Karpas-422 (cell line): ENCODE data around the gene GALNT3. TPM values are rescaled to one million over a fixed set of nuclear protein-coding genes. Genes with fewer than 3 reads are reported as not detected.

Experiments
- DNase-seq: peaks from one replicate; pipeline ENCODE4 v3.0.0-alpha.2; 2015
- H2AFZ ChIP-seq: fragments of 200-600 bp; sonication (generic); 2 replicates; pipeline ENCODE4 v1.6.1; 2014; ENCODE audit warnings: antibody characterized with exemption, low read length, mixed read lengths
- H3K27ac ChIP-seq: fragments of 200-600 bp; sonication (generic); 2 replicates; pipeline ENCODE4 v1.5.1; 2014; ENCODE audit warnings: mild to moderate bottlenecking, low read length, moderate library complexity
- H3K27me3 ChIP-seq: fragments of 200-600 bp; sonication (generic); 2 replicates; pipeline ENCODE4 v1.6.1; 2014; ENCODE audit warnings: low read length, mixed read lengths
- H3K36me3 ChIP-seq: fragments of 200-600 bp; sonication (generic); 2 replicates; pipeline ENCODE4 v1.6.1; 2014; ENCODE audit warnings: low read length, mixed read lengths; ENCODE audit not compliant: insufficient read depth
- H3K4me1 ChIP-seq: fragments of 200-600 bp; sonication (generic); 2 replicates; pipeline ENCODE4 v1.6.1; 2014; ENCODE audit warnings: mild to moderate bottlenecking, low read length, mixed read lengths
- H3K4me2 ChIP-seq: fragments of 200-600 bp; sonication (generic); 2 replicates; pipeline ENCODE4 v1.6.1; 2014; ENCODE audit warnings: low read length, low read depth, mild to moderate bottlenecking; ENCODE audit not compliant: poor library complexity, severe bottlenecking
- H3K4me3 ChIP-seq: fragments of 200-600 bp; sonication (generic); 2 replicates; pipeline ENCODE4 v1.5.1; 2014; ENCODE audit warnings: mild to moderate bottlenecking, antibody characterized with exemption, low read length, mixed read lengths
- H3K79me2 ChIP-seq: fragments of 200-600 bp; sonication (generic); 2 replicates; pipeline ENCODE4 v1.6.1; 2014; ENCODE audit warnings: mild to moderate bottlenecking, low read length, mixed read lengths
- H3K9ac ChIP-seq: fragments of 200-600 bp; sonication (generic); 2 replicates; pipeline ENCODE4 v1.6.0; 2014; ENCODE audit warnings: low read length
- H3K9me2 ChIP-seq: fragments of 200-600 bp; sonication (generic), shearing (Covaris generic); replicated peaks from 2 replicates; pipeline ENCODE4 v1.6.0; 2014; ENCODE audit warnings: mild to moderate bottlenecking, low read length, moderate library complexity; ENCODE audit not compliant: insufficient read depth
- H3K9me3 ChIP-seq: fragments of 300-700, 200-600 bp; sonication (generic); 2 replicates; pipeline ENCODE4 v1.6.1; 2014; ENCODE audit warnings: low read length, mixed read lengths
- H4K20me1 ChIP-seq: fragments of 200-600 bp; sonication (generic); 2 replicates; pipeline ENCODE4 v1.6.1; 2014; ENCODE audit warnings: mild to moderate bottlenecking, antibody characterized with exemption, low read length, low read depth; ENCODE audit not compliant: insufficient read depth
- total RNA-seq: library from RNA; depleted of rRNA; stranded (reverse); fragments of >200 nt; shearing (Covaris generic); gene quantifications from 2 replicates; pipeline ENCODE4 v1.2.3, GENCODE V29; 2014; ENCODE audit warnings: low replicate concordance

Gene GALNT3
- total RNA-seq, 1 experiment from 2014 or later, result 3.0 TPM

DNA sequence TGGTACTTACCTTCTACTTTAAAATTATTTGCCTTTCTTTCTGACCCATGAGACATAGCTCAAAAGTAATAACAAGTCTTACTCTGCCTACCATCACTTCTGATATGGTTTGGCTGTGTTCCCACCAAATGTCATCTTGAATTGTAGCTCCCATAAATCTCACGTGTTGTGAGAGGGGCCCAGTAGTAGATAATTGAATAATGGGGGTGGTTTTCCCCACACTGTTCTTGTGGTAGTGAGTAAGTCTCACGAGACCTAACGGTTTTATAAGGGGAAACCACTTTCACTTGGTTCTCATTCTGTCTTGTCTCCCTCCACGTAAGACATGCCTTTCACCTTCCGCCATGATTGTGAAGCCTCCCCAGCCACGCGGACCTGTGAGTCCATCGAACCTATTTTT, 47.5 kb downstream of the GALNT3 start:
- H3K9ac ChIP-seq, result no peak overlapping the region
- no peaks in the 10 kb centered on the region for H4K20me1 ChIP-seq
- no peak overlapping the region for H2AFZ ChIP-seq
- no peaks in the 10 kb centered on the region for H3K27me3 ChIP-seq
- no peaks in the 10 kb centered on the region for H3K9me2 ChIP-seq
- no peak for DNase-seq
- no peak overlapping the region for H3K4me2 ChIP-seq
- H3K9me3 ChIP-seq, result no peaks in the 10 kb centered on the region
- H3K27ac ChIP-seq, result no peak overlapping the region
- H3K79me2 ChIP-seq, result no peaks in the 10 kb centered on the region
- no peak overlapping the region for H3K4me3 ChIP-seq
- no peaks in the 10 kb centered on the region for H3K36me3 ChIP-seq
- peaks cover 12% of the 10 kb centered on the region for H3K4me1 ChIP-seq

- Histone ChIP-seq H3K4me2 (no peak overlapping the region), H3K4me1 (peaks cover 12% of the 10 kb centered on the region), H3K27ac (no peak overlapping the region), H3K9me2 (no peaks in the 10 kb centered on the region), H3K4me3 (no peak overlapping the region), H3K27me3 (no peaks in the 10 kb centered on the region), H3K9me3 (no peaks in the 10 kb centered on the region), H3K79me2 (no peaks in the 10 kb centered on the region), H3K9ac (no peak overlapping the region), H4K20me1 (no peaks in the 10 kb centered on the region), H2AFZ (no peak overlapping the region), H3K36me3 (no peaks in the 10 kb centered on the region)
- DNase-seq, result no peak
Measured at GRCh38 chr2:165745916-165746315, 48.1 kb downstream of the GALNT3 start.

GRCh38 chr2:165743442-165743841, 50.6 kb downstream of the GALNT3 start:
- Histone ChIP-seq H3K27ac (no peak overlapping the region), H3K79me2 (no peaks in the 10 kb centered on the region), H3K4me1 (peaks cover 12% of the 10 kb centered on the region), H3K27me3 (no peaks in the 10 kb centered on the region), H3K9ac (no peak overlapping the region), H3K4me3 (no peak overlapping the region), H3K36me3 (no peaks in the 10 kb centered on the region), H2AFZ (peak overlapping the region; percentile 47; the same call in 1 of the 2 replicates), H3K9me3 (no peaks in the 10 kb centered on the region), H3K4me2 (peak overlapping the region; percentile 48), H3K9me2 (no peaks in the 10 kb centered on the region), H4K20me1 (no peaks in the 10 kb centered on the region)
- DNase-seq, result peak; percentile 74

DNA sequence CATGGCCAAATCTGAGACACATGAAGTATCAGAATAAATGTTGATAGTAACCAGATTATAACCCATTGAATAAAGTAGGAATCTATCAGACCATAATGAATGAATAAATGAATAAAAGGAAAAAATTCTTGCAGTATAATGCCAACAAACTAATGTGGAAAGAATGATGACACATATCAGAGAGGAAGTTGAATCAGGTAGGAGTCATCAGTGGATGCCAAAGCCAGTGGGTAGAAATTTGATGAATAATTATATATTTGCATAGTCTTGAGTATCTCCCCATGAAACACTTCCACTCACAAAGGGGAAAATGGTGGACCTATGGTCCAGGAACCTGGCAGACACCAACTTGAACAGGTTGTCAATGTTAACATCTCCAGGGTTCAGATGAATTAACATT, 68.6 kb downstream of the GALNT3 start:
- H3K4me1 ChIP-seq, result no peaks in the 10 kb centered on the region
- no peaks in the 10 kb centered on the region for H3K9me2 ChIP-seq
- no peak overlapping the region for H3K4me3 ChIP-seq
- no peak for DNase-seq
- no peak overlapping the region for H2AFZ ChIP-seq
- H3K27me3 ChIP-seq, result no peaks in the 10 kb centered on the region
- H4K20me1 ChIP-seq, result no peaks in the 10 kb centered on the region
- no peaks in the 10 kb centered on the region for H3K9me3 ChIP-seq
- H3K4me2 ChIP-seq, result no peak overlapping the region
- H3K36me3 ChIP-seq, result no peaks in the 10 kb centered on the region
- H3K27ac ChIP-seq, result no peak overlapping the region
- no peak overlapping the region for H3K9ac ChIP-seq
- H3K79me2 ChIP-seq, result no peaks in the 10 kb centered on the region

GRCh38 chr2:165720511-165720910, 73.5 kb downstream of the GALNT3 start:
- Histone ChIP-seq H3K4me3 (no peak overlapping the region), H3K4me1 (no peaks in the 10 kb centered on the region), H3K36me3 (no peaks in the 10 kb centered on the region), H3K9ac (no peak overlapping the region), H3K27ac (no peak overlapping the region), H3K9me3 (no peaks in the 10 kb centered on the region), H3K4me2 (no peak overlapping the region), H3K79me2 (no peaks in the 10 kb centered on the region), H4K20me1 (no peaks in the 10 kb centered on the region), H3K27me3 (no peaks in the 10 kb centered on the region), H3K9me2 (no peaks in the 10 kb centered on the region), H2AFZ (no peak overlapping the region)
- DNase-seq, result no peak

- DNase-seq, result no peak
- H3K9ac ChIP-seq, result no peak overlapping the region
- H3K4me3 ChIP-seq, result no peak overlapping the region
- no peaks in the 10 kb centered on the region for H3K27me3 ChIP-seq
- no peaks in the 10 kb centered on the region for H3K9me2 ChIP-seq
- no peak overlapping the region for H2AFZ ChIP-seq
- no peaks in the 10 kb centered on the region for H3K36me3 ChIP-seq
- no peaks in the 10 kb centered on the region for H3K79me2 ChIP-seq
- no peaks in the 10 kb centered on the region for H4K20me1 ChIP-seq
- no peak overlapping the region for H3K27ac ChIP-seq
- H3K4me1 ChIP-seq, result no peaks in the 10 kb centered on the region
- H3K4me2 ChIP-seq, result no peak overlapping the region
- H3K9me3 ChIP-seq, result no peaks in the 10 kb centered on the region
Measured at GRCh38 chr2:165718610-165719210, 75.3 kb downstream of the GALNT3 start.

GRCh38 chr2:165716091-165716490, 78.0 kb downstream of the GALNT3 start:
- no peak overlapping the region for H2AFZ ChIP-seq
- no peaks in the 10 kb centered on the region for H3K9me3 ChIP-seq
- no peak for DNase-seq
- H4K20me1 ChIP-seq, result no peaks in the 10 kb centered on the region
- H3K36me3 ChIP-seq, result no peaks in the 10 kb centered on the region
- no peaks in the 10 kb centered on the region for H3K27me3 ChIP-seq
- no peak overlapping the region for H3K9ac ChIP-seq
- no peak overlapping the region for H3K27ac ChIP-seq
- H3K79me2 ChIP-seq, result no peaks in the 10 kb centered on the region
- H3K4me2 ChIP-seq, result no peak overlapping the region
- H3K4me1 ChIP-seq, result no peaks in the 10 kb centered on the region
- H3K4me3 ChIP-seq, result no peak overlapping the region
- no peaks in the 10 kb centered on the region for H3K9me2 ChIP-seq

- no peak overlapping the region for H3K27ac ChIP-seq
- no peak overlapping the region for H3K9ac ChIP-seq
- H3K27me3 ChIP-seq, result no peaks in the 10 kb centered on the region
- no peaks in the 10 kb centered on the region for H3K9me3 ChIP-seq
- DNase-seq, result no peak
- H3K9me2 ChIP-seq, result no peaks in the 10 kb centered on the region
- H2AFZ ChIP-seq, result no peak overlapping the region
- no peak overlapping the region for H3K4me3 ChIP-seq
- H4K20me1 ChIP-seq, result no peaks in the 10 kb centered on the region
- no peak overlapping the region for H3K4me2 ChIP-seq
- no peaks in the 10 kb centered on the region for H3K36me3 ChIP-seq
- H3K4me1 ChIP-seq, result no peaks in the 10 kb centered on the region
- no peaks in the 10 kb centered on the region for H3K79me2 ChIP-seq
Measured at GRCh38 chr2:165706960-165707487, 87.0 kb downstream of the GALNT3 start.
